A673 (cell line): Measurements from ENCODE around the gene NACA. TPM values are rescaled to one million over a fixed set of nuclear protein-coding genes. Genes with fewer than 3 reads are reported as not detected.

ENCODE experiments used
- BruUV-seq: library from RNA; stranded (reverse); fragments of 400-500 nt; replicated peaks from 2 replicates; lab custom pipeline; 2021; lab: Mats Ljungman, UMichigan
- CTCF ChIA-PET: fragments of 300-600 bp; sonication (Branson Sonifier 250); formaldehyde crosslinking; loops from one replicate; lab custom pipeline; 2022; ENCODE audit warnings: antibody characterized with exemption; lab: Charles Lee
- POLR2A ChIA-PET: fragments of 300-600 bp; sonication (Branson Sonifier 250); formaldehyde crosslinking; loops from one replicate; lab custom pipeline; 2022; ENCODE audit warnings: antibody characterized with exemption; ENCODE audit not compliant: low non-redundant PET; lab: Charles Lee
- DNase-seq: peaks from one replicate; pipeline ENCODE4 v3.0.0-alpha.2; 2015; ENCODE audit warnings: low spot score
- H3K27ac ChIP-seq: fragments of 200-600 bp; sonication (generic); 2 replicates; pipeline ENCODE4 v1.5.1; 2016; ENCODE audit warnings: mixed run types, low read depth, mild to moderate bottlenecking, mixed read lengths, antibody characterized with exemption, low read length; ENCODE audit not compliant: poor library complexity, severe bottlenecking
- H3K27me3 ChIP-seq: fragments of 200-600 bp; sonication (generic); replicated peaks from 2 replicates; pipeline ENCODE4 v1.6.1; 2017; ENCODE audit warnings: mixed run types, low read depth, mild to moderate bottlenecking, mixed read lengths, antibody characterized with exemption, low read length; ENCODE audit not compliant: insufficient read depth, poor library complexity
- H3K36me3 ChIP-seq: fragments of 200-600 bp; sonication (generic); 2 replicates; pipeline ENCODE4 v1.6.1; 2016; ENCODE audit warnings: mixed run types, mild to moderate bottlenecking, mixed read lengths, antibody characterized with exemption, low read length; ENCODE audit not compliant: insufficient read depth, poor library complexity, severe bottlenecking
- H3K4me1 ChIP-seq: fragments of 200-600 bp; sonication (generic); 2 replicates; pipeline ENCODE4 v1.6.1; 2017; ENCODE audit warnings: mixed run types, mild to moderate bottlenecking, mixed read lengths, antibody characterized with exemption, low read length; ENCODE audit not compliant: insufficient read depth, poor library complexity, severe bottlenecking
- H3K4me3 ChIP-seq: fragments of 200-600 bp; sonication (generic); 2 replicates; pipeline ENCODE4 v1.5.1; 2016; ENCODE audit warnings: low read depth, mixed run types, mild to moderate bottlenecking, mixed read lengths, low read length; ENCODE audit not compliant: poor library complexity, severe bottlenecking
- H3K9me3 ChIP-seq: fragments of 200-600 bp; sonication (generic); 2 replicates; pipeline ENCODE4 v1.6.1; 2016; ENCODE audit warnings: mixed run types, low read depth, mild to moderate bottlenecking, mixed read lengths, antibody characterized with exemption, low read length; ENCODE audit not compliant: poor library complexity, severe bottlenecking
- EZH2 ChIP-seq: fragments of 200-600 bp; sonication (generic); IDR thresholded peaks from 2 replicates; pipeline ENCODE4 v1.6.1; 2017; ENCODE audit warnings: borderline replicate concordance, low read depth, mild to moderate bottlenecking, mixed read lengths, antibody characterized with exemption, low read length; ENCODE audit not compliant: poor library complexity, severe bottlenecking
- intact Hi-C: fragments of 100-400 bp; cut with micrococcal nuclease; formaldehyde crosslinking; loops from one replicate; pipeline ENCODE4 v1.10.0; 2022; ENCODE audit not compliant: unreplicated experiment
- total RNA-seq: library from RNA; stranded (reverse); gene quantifications from 2 replicates; pipeline ENCODE4 v1.2.3, GENCODE V29; 2021
- TF ChIP-seq, protein P1 (sequence below): fragments of 300-800, 200-600 bp; sonication (generic); conservative IDR thresholded peaks from 2 replicates; pipeline ENCODE4 v1.5.1; 2017; ENCODE audit warnings: low read depth, mild to moderate bottlenecking, antibody characterized with exemption, low read length, moderate library complexity, mixed read lengths

NACA gene
- total RNA-seq, 1 experiment from 2014 or later, result 908 TPM

DNA sequence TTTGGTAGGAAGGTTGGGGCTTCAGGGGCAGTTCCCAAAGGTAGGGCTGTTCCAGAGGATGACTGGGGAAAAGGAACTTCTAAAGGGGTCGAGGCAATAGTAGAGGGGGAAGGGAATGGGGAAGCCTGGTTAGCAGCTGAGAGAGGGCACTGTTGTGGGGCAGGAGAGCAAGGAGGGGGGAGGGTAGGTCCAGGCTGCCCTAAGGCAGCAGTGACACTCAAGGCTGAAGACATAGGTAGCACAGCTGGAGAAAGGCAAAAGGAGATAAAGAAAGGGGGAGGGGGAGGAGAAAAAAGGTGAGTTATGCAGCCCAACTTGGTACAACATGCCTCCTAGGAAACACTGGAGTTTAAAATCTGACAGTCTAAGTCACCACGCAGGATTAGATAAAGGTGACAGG lies 3.9 kb downstream of the NACA start:
- TF ChIP-seq, protein P1, sequence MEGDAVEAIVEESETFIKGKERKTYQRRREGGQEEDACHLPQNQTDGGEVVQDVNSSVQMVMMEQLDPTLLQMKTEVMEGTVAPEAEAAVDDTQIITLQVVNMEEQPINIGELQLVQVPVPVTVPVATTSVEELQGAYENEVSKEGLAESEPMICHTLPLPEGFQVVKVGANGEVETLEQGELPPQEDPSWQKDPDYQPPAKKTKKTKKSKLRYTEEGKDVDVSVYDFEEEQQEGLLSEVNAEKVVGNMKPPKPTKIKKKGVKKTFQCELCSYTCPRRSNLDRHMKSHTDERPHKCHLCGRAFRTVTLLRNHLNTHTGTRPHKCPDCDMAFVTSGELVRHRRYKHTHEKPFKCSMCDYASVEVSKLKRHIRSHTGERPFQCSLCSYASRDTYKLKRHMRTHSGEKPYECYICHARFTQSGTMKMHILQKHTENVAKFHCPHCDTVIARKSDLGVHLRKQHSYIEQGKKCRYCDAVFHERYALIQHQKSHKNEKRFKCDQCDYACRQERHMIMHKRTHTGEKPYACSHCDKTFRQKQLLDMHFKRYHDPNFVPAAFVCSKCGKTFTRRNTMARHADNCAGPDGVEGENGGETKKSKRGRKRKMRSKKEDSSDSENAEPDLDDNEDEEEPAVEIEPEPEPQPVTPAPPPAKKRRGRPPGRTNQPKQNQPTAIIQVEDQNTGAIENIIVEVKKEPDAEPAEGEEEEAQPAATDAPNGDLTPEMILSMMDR, result no peak
- TF ChIP-seq EZH2, result no peak
- no TSS peak for BruUV-seq
- CTCF ChIA-PET, result no interaction called here
- intact Hi-C loops, result no loop called here
- POLR2A ChIA-PET, result no interaction called here
- Histone ChIP-seq H3K4me3 (no peak overlapping the region), H3K9me3 (no peaks in the 10 kb centered on the region), H3K27ac (peak overlapping the region; percentile 89), H3K36me3 (peaks cover 62% of the 10 kb centered on the region), H3K4me1 (peaks cover 67% of the 10 kb centered on the region), H3K27me3 (no peaks in the 10 kb centered on the region)
- DNase-seq, result no peak

DNA sequence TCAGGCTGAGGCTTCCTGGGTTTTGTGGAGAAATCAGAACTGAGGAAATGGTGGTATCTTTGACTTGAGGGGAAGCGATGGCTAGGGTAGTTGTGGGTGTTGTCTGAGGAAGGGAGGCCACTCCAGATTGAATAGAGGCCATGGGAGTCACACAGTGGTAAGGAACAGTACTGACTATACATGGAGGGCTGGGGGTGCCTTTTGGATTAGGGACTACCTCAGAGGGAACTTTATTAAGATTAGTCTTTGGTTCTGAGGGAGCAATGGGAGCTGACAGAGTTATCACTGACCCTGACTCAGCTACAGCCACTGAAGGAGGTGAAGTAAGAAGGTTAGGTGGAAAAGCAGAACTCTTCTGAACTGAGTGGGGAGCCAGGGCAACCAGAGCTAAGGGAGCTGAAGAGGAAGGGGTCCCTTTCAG lies 4.4 kb downstream of the NACA start:
- BruUV-seq, result no TSS peak
- TF ChIP-seq, protein P1, result no peak
- peaks cover 66% of the 10 kb centered on the region for H3K36me3 ChIP-seq
- no peaks in the 10 kb centered on the region for H3K9me3 ChIP-seq
- no peak for DNase-seq
- CTCF ChIA-PET, result no interaction called here
- peak overlapping the region; percentile 89 for H3K27ac ChIP-seq
- H3K4me1 ChIP-seq, result peaks cover 67% of the 10 kb centered on the region
- POLR2A ChIA-PET, result no interaction called here
- no peaks in the 10 kb centered on the region for H3K27me3 ChIP-seq
- intact Hi-C loops, result no loop called here
- H3K4me3 ChIP-seq, result no peak overlapping the region

DNA sequence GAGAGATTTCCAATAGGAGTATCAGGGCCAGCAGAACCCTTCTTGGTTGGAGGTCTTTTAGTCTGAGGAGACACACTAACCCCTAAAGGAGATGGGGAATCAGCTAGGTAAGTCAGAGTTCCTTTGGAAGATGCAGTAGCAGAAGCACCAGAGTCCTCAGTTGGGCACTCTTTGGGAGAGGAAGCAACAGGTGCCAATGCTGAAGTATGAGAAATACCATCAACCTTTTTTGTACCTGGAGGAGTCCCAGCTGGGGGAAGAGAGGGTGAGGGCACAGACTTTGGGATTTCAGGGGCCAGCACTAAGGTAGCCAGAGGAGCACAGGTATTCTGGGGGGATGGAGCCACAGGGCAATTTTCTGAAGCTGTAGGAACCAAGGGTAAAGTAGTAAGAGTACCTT lies 6.0 kb downstream of the NACA start:
- H3K4me3 ChIP-seq, result no peak overlapping the region
- intact Hi-C loops, result no loop called here
- no peaks in the 10 kb centered on the region for H3K9me3 ChIP-seq
- no peak for DNase-seq
- peaks cover 69% of the 10 kb centered on the region for H3K4me1 ChIP-seq
- TF ChIP-seq, protein P1, result no peak
- no peak for TF ChIP-seq EZH2
- H3K27ac ChIP-seq, result peak overlapping the region; percentile 89
- no peaks in the 10 kb centered on the region for H3K27me3 ChIP-seq
- H3K36me3 ChIP-seq, result peaks cover 82% of the 10 kb centered on the region
- BruUV-seq, result no TSS peak
- ChIA-PET CTCF (interaction anchor here (0.7 kb wide), 1 partner anchor 82 kb away, joined by 3 read pairs; no protein-coding TSS in a partner anchor), POLR2A (interaction anchor here (0.6 kb wide), 1 partner anchor 10 kb away, joined by 4 read pairs; no protein-coding TSS in a partner anchor)
